WTC11 (cell line): Measurements from ENCODE around the gene RGMA. TPM values are rescaled to one million over a fixed set of nuclear protein-coding genes. Genes with fewer than 3 reads are reported as not detected.

Source experiments
- ATAC-seq: fragments of 200-7000 bp; cut with Tn5 transposase; 2 replicates; pipeline ENCODE4 v1.10.0; 2021; ENCODE audit warnings: mild to moderate bottlenecking, moderate library complexity
- CTCF ChIA-PET: fragments of 300-600 bp; sonication (Branson Sonifier 250); formaldehyde crosslinking; loops from one replicate; lab custom pipeline; 2021; ENCODE audit warnings: antibody characterized with exemption; lab: Charles Lee
- POLR2A ChIA-PET: fragments of 350-600 bp; sonication (Branson Sonifier 250); formaldehyde crosslinking; loops from one replicate; lab custom pipeline; 2021; ENCODE audit warnings: antibody characterized with exemption; lab: Charles Lee
- DNase-seq: peaks from one replicate; pipeline ENCODE4 v3.0.0; 2021; ENCODE audit warnings: low spot score
- H3K27ac Mint-ChIP-seq: 2 replicates; pipeline ENCODE4 v1.8.0; 2021; ENCODE audit warnings: mixed read lengths
- H3K27me3 Mint-ChIP-seq: 2 replicates; pipeline ENCODE4 v1.8.0; 2021; ENCODE audit warnings: low read depth, mild to moderate bottlenecking, moderate library complexity, mixed read lengths
- H3K36me3 Mint-ChIP-seq: 2 replicates; pipeline ENCODE4 v1.8.0; 2021; ENCODE audit warnings: mixed read lengths
- H3K4me1 Mint-ChIP-seq: 2 replicates; pipeline ENCODE4 v1.8.0; 2022; ENCODE audit warnings: mixed read lengths
- H3K4me3 Mint-ChIP-seq: 2 replicates; pipeline ENCODE4 v1.8.0; 2021; ENCODE audit warnings: mild to moderate bottlenecking, moderate library complexity, mixed read lengths
- H3K9me3 Mint-ChIP-seq: 2 replicates; pipeline ENCODE4 v1.8.0; 2021; ENCODE audit warnings: mixed read lengths
- GABPB1 ChIP-seq: sonication (generic); formaldehyde crosslinking; IDR thresholded peaks from 2 replicates; pipeline ENCODE4 v1.8.1; 2023; ENCODE audit warnings: mild to moderate bottlenecking, missing genetic modification reagents
- HMGA2 ChIP-seq: fragments of 250-450 bp; sonication (Bioruptor Pico); IDR thresholded peaks from 2 replicates; pipeline ENCODE4 v1.4.0; 2021; ENCODE audit warnings: mild to moderate bottlenecking, moderate library complexity
- PRRX2 ChIP-seq: fragments of 250-450 bp; sonication (Bioruptor Pico); IDR thresholded peaks from 2 replicates; pipeline ENCODE4 v1.8.0; 2021; ENCODE audit warnings: mild to moderate bottlenecking
- SMAD3 ChIP-seq: sonication (generic); formaldehyde crosslinking; IDR thresholded peaks from 2 replicates; pipeline ENCODE4 v1.8.0; 2022; ENCODE audit warnings: missing genetic modification reagents, mild to moderate bottlenecking, borderline replicate concordance
- TP53 ChIP-seq: sonication (generic); formaldehyde crosslinking; IDR thresholded peaks from 2 replicates; pipeline ENCODE4 v1.8.1; 2023; ENCODE audit warnings: mild to moderate bottlenecking, missing genetic modification reagents
- ZNF232 ChIP-seq: sonication (generic); formaldehyde crosslinking; IDR thresholded peaks from 2 replicates; pipeline ENCODE4 v1.8.0; 2022; ENCODE audit warnings: mild to moderate bottlenecking, missing genetic modification reagents
- ZNF423 ChIP-seq: fragments of 250-450 bp; sonication (Bioruptor Pico); IDR thresholded peaks from 2 replicates; pipeline ENCODE4 v2.1.2; 2022; ENCODE audit warnings: mild to moderate bottlenecking, moderate library complexity
- total RNA-seq: library from RNA; stranded (reverse); gene quantifications from 3 replicates; pipeline ENCODE4 v1.2.3, GENCODE V29; 2021
- TF ChIP-seq, protein P1 (sequence below): fragments of 200-600 bp; IDR thresholded peaks from 2 replicates; pipeline ENCODE4 v1.8.0; 2022; ENCODE audit warnings: antibody characterized with exemption
- TF ChIP-seq, protein P2 (sequence below): sonication (generic); formaldehyde crosslinking; IDR thresholded peaks from 2 replicates; pipeline ENCODE4 v1.8.1; 2023; ENCODE audit warnings: mild to moderate bottlenecking, missing genetic modification reagents
- TF ChIP-seq, protein P3 (sequence below): fragments of 250-450 bp; sonication (Bioruptor Pico); IDR thresholded peaks from 2 replicates; pipeline ENCODE4 v1.8.0; 2021; ENCODE audit warnings: mild to moderate bottlenecking
- TF ChIP-seq, protein P4 (sequence below): sonication (generic); formaldehyde crosslinking; IDR thresholded peaks from 2 replicates; pipeline ENCODE4 v1.8.0; 2022; ENCODE audit warnings: mild to moderate bottlenecking, missing genetic modification reagents
- TF ChIP-seq, protein P5 (sequence below): sonication (generic); formaldehyde crosslinking; IDR thresholded peaks from 2 replicates; pipeline ENCODE4 v1.8.0; 2022; ENCODE audit warnings: mild to moderate bottlenecking, missing genetic modification reagents
- TF ChIP-seq, protein P6 (sequence below): fragments of 250-450 bp; sonication (Bioruptor Pico); IDR thresholded peaks from 2 replicates; pipeline ENCODE4 v1.9.0; 2021; ENCODE audit warnings: mild to moderate bottlenecking

The RGMA gene
- total RNA-seq, 1 experiment from 2014 or later, result 47.2 TPM

DNA sequence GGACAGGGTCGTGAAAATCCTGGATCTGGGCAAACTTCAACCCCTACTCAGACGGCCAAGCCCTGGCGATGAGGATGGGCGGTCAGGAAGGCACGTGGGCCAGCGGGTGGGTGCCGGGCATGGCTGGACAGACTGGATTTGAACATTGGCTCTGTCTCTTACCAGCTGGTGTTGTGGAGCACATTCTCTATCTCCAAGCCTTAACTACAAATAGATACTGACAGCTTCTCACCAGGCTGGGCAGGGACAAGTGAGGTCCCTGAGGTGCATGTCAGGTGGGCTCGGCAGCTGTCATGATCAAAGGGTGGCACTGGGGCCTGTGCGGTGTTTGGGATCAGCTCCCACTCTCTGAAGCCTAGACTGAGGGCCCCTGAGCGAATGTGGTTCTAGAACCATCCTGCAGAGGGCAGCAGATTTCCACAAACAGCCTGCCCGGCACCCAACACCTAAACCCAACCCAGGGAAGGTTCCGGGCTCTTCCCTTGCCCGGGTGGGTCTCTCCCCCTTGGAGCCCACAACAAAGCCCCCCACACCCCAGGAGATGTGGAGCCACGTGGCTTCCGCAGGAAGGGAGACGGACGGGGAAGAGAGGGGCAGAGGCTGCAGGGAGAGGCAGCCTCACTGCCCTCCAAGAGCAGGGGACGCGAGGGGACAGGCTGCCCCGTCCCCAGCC is 58.4 kb downstream of the RGMA start:
- peak; percentile 84 for ATAC-seq
- POLR2A ChIA-PET, result interaction anchor here (0.7 kb wide), 1 partner anchor 148 kb away, joined by 3 read pairs; no protein-coding TSS in a partner anchor
- H3K4me3 Mint-ChIP-seq, result no peak overlapping the region
- H3K4me1 Mint-ChIP-seq, result peaks cover 28% of the 10 kb centered on the region
- DNase-seq, result peak; percentile 84
- TF ChIP-seq SMAD3 (0 out of 2 replicates have a peak, but pooled peaks have one; percentile 42), ZNF423 (CRISPR knock-in tag) (peak; percentile 50; the same call in 1 of the 2 replicates), GABPB1 (CRISPR knock-in tag) (no peak), ZNF232 (CRISPR knock-in tag) (0 out of 2 replicates have a peak, but pooled peaks have one; percentile 57)
- TF ChIP-seq, protein P1, sequence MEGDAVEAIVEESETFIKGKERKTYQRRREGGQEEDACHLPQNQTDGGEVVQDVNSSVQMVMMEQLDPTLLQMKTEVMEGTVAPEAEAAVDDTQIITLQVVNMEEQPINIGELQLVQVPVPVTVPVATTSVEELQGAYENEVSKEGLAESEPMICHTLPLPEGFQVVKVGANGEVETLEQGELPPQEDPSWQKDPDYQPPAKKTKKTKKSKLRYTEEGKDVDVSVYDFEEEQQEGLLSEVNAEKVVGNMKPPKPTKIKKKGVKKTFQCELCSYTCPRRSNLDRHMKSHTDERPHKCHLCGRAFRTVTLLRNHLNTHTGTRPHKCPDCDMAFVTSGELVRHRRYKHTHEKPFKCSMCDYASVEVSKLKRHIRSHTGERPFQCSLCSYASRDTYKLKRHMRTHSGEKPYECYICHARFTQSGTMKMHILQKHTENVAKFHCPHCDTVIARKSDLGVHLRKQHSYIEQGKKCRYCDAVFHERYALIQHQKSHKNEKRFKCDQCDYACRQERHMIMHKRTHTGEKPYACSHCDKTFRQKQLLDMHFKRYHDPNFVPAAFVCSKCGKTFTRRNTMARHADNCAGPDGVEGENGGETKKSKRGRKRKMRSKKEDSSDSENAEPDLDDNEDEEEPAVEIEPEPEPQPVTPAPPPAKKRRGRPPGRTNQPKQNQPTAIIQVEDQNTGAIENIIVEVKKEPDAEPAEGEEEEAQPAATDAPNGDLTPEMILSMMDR, result peak; percentile 90
- TF ChIP-seq, protein P2, sequence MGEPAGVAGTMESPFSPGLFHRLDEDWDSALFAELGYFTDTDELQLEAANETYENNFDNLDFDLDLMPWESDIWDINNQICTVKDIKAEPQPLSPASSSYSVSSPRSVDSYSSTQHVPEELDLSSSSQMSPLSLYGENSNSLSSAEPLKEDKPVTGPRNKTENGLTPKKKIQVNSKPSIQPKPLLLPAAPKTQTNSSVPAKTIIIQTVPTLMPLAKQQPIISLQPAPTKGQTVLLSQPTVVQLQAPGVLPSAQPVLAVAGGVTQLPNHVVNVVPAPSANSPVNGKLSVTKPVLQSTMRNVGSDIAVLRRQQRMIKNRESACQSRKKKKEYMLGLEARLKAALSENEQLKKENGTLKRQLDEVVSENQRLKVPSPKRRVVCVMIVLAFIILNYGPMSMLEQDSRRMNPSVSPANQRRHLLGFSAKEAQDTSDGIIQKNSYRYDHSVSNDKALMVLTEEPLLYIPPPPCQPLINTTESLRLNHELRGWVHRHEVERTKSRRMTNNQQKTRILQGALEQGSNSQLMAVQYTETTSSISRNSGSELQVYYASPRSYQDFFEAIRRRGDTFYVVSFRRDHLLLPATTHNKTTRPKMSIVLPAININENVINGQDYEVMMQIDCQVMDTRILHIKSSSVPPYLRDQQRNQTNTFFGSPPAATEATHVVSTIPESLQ (CRISPR knock-in tag), result no peak
- TF ChIP-seq, protein P3, sequence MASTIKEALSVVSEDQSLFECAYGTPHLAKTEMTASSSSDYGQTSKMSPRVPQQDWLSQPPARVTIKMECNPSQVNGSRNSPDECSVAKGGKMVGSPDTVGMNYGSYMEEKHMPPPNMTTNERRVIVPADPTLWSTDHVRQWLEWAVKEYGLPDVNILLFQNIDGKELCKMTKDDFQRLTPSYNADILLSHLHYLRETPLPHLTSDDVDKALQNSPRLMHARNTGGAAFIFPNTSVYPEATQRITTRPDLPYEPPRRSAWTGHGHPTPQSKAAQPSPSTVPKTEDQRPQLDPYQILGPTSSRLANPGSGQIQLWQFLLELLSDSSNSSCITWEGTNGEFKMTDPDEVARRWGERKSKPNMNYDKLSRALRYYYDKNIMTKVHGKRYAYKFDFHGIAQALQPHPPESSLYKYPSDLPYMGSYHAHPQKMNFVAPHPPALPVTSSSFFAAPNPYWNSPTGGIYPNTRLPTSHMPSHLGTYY, result no peak
- TF ChIP-seq, protein P4, sequence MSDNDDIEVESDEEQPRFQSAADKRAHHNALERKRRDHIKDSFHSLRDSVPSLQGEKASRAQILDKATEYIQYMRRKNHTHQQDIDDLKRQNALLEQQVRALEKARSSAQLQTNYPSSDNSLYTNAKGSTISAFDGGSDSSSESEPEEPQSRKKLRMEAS (CRISPR knock-in tag), result no peak
- TF ChIP-seq, protein P5, sequence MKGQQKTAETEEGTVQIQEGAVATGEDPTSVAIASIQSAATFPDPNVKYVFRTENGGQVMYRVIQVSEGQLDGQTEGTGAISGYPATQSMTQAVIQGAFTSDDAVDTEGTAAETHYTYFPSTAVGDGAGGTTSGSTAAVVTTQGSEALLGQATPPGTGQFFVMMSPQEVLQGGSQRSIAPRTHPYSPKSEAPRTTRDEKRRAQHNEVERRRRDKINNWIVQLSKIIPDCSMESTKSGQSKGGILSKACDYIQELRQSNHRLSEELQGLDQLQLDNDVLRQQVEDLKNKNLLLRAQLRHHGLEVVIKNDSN, result 0 out of 2 replicates have a peak, but pooled peaks have one; percentile 20
- TF ChIP-seq, protein P6, sequence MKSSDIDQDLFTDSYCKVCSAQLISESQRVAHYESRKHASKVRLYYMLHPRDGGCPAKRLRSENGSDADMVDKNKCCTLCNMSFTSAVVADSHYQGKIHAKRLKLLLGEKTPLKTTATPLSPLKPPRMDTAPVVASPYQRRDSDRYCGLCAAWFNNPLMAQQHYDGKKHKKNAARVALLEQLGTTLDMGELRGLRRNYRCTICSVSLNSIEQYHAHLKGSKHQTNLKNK (CRISPR knock-in tag), result peak; percentile 68; the same call in 1 of the 2 replicates
- TF ChIP-seq, all 79 proteins: peak for 6
- Mint-ChIP-seq H3K9me3 (no peaks in the 10 kb centered on the region), H3K36me3 (peaks cover 10% of the 10 kb centered on the region), H3K27ac (no peak overlapping the region), H3K27me3 (no peaks in the 10 kb centered on the region)
- CTCF ChIA-PET, result interaction anchor here (0.6 to 6.3 kb wide), 51 partner anchors 8 to 1092 kb away, joined by 3 to 89 read pairs (median 3); no protein-coding TSS in a partner anchor

DNA sequence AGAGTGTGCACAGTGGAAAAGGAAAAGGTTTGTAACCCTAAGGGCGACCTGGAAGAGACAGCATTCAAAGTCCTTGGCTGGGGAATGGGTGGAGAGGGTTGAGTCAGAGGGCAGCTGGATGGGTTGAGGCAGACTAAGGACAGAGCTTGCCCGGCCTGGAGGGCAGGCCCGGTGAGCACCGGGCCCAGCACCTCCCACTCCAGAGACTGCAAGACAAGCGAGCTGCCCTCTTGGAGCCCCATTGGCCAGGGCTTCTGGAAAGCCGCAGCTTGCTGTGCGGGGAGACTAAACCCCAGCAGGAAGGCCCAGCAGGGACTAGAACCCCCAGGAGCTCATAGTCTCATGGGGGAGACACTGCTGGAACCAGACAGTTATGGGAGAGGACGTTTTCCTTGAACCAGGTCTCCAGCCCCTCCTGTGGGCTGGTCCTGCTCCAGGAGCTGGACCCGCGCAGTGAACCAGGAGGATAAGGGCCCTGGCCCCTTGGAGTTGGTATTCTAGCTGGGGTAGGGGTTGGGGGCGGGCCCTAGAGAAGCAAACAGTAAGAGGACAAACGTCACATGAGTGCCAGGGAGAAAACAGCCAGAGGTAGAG is 59.1 kb downstream of the RGMA start:
- ATAC-seq (peak; percentile 5), DNase-seq (no peak)
- ChIA-PET CTCF (interaction anchor here (0.6 to 6.3 kb wide), 48 partner anchors 9 to 1090 kb away, joined by 3 to 89 read pairs (median 3); no protein-coding TSS in a partner anchor), POLR2A (interaction anchor here (0.7 kb wide), 1 partner anchor 147 kb away, joined by 3 read pairs; no protein-coding TSS in a partner anchor)
- no peak overlapping the region for H3K4me3 Mint-ChIP-seq
- H3K9me3 Mint-ChIP-seq, result no peaks in the 10 kb centered on the region
- peaks cover 28% of the 10 kb centered on the region for H3K4me1 Mint-ChIP-seq
- no peaks in the 10 kb centered on the region for H3K27me3 Mint-ChIP-seq
- H3K36me3 Mint-ChIP-seq, result peaks cover 17% of the 10 kb centered on the region
- no peak for TF ChIP-seq PRRX2 (CRISPR knock-in tag)
- no peak for TF ChIP-seq TP53 (CRISPR knock-in tag)
- TF ChIP-seq ZNF423 (CRISPR knock-in tag), result peak; percentile 71
- TF ChIP-seq HMGA2 (CRISPR knock-in tag), result no peak
- H3K27ac Mint-ChIP-seq, result no peak overlapping the region
